Measurements from ENCODE around the gene NSMCE3.

- TF ChIP-seq POU6F1 (CRISPR knock-in tag; IDR thresholded peaks at IDR 0.05; ENCODE audit: borderline replicate concordance, low read depth), result no peak
- TF ChIP-seq PATZ1 (CRISPR knock-in tag; IDR thresholded peaks at IDR 0.05; ENCODE audit: borderline replicate concordance), result no peak
- no peak for TF ChIP-seq ZFP3 (CRISPR knock-in tag; IDR thresholded peaks at IDR 0.05)
- no peak for TF ChIP-seq ZFP30 (CRISPR knock-in tag; IDR thresholded peaks at IDR 0.05)
- no peak for TF ChIP-seq TCF4 (CRISPR knock-in tag; IDR thresholded peaks at IDR 0.05; ENCODE audit: borderline replicate concordance)
- no peak for TF ChIP-seq ZNF8 (CRISPR knock-in tag; IDR thresholded peaks at IDR 0.05)
- TF ChIP-seq RARB (CRISPR knock-in tag; IDR thresholded peaks at IDR 0.05), result no peak
- TF ChIP-seq ISL1 (CRISPR knock-in tag; IDR thresholded peaks at IDR 0.05), result no peak
- no peak for TF ChIP-seq ARNTL (CRISPR knock-in tag; IDR thresholded peaks at IDR 0.05; ENCODE audit: borderline replicate concordance, low read depth)
- no peak for TF ChIP-seq CREB5 (CRISPR knock-in tag; IDR thresholded peaks at IDR 0.05; ENCODE audit: low read depth)
These were observed at the start of gene NSMCE3 for GRCh38 chr15:29269485-29270168.

Measured in SK-N-SH treated with all-trans-retinoic acid at 6 μM for 48 hours (cell line).